ENCODE data around the gene KRTAP5-8. TPM values are rescaled to one million over a fixed set of nuclear protein-coding genes. Genes with fewer than 3 reads are reported as not detected.

Gene KRTAP5-8
- total and polyA plus RNA-seq, 4 donors, result not detected

DNA sequence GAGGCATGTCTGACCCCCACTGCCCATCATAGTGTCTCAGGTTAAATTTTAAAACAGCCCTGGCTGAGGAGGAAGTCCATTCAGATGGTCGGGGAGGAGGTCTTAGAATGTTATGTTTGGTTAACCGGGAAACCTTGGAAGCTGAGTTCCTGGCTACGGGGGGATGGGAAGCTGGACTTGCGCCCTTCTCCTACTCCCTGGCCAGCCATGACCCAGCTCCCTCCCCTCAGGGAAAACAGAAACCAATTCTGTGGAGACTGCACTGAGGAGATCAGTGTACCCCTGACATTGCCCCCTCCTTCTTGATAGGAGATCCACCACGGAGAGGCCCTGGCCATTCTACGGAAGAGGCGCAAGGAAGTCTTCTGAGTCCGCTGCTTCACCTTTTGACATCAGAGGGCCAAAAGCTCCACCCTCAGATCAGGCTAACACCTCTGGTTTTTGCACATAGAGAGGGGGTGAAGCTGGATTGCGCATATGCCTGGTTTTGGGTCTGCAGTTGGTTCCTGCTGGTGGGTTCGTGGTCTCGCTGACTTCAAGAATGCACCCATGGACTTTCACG lies 7.7 kb downstream of the KRTAP5-8 start:
- Histone ChIP-seq H3K9ac (ENCODE audit: low read depth in 1 of 2, low read length in 2 of 2) (no peak overlapping the region), H3K4me3 (ENCODE audit: low read depth in 1 of 3, low read length in 3 of 3) (no peak overlapping the region), H3K27ac (ENCODE audit: low read depth in 1 of 2, low read length in 2 of 2) (no peak overlapping the region), H3K4me1 (ENCODE audit: control insufficient read depth in 4 of 4, insufficient read depth in 4 of 4, low read length in 3 of 4) (no peaks in the 10 kb centered on the region), H3K27me3 (ENCODE audit: control insufficient read depth in 4 of 4, insufficient read depth in 4 of 4, low read length in 3 of 4) (no peaks in the 10 kb centered on the region), H3K9me3 (ENCODE audit: control insufficient read depth in 4 of 4, low read length in 3 of 4) (no peaks in the 10 kb centered on the region), H3K36me3 (ENCODE audit: control insufficient read depth in 4 of 4, insufficient read depth in 3 of 4, low read depth in 1 of 4, low read length in 3 of 4) (no peaks in the 10 kb centered on the region)
- 82% methylated on average over 12 of the region's 12 CpGs for whole genome bisulfite sequencing
- no peak for DNase-seq (ENCODE audit: low spot score)
- no peak for TF ChIP-seq HNF4G (IDR thresholded peaks at IDR 0.05)
- TF ChIP-seq EGR1 (IDR thresholded peaks at IDR 0.05; ENCODE audit: low read depth in 2 of 2), result no peak
- TF ChIP-seq RAD21 (IDR thresholded peaks at IDR 0.05), result no peak

DNA sequence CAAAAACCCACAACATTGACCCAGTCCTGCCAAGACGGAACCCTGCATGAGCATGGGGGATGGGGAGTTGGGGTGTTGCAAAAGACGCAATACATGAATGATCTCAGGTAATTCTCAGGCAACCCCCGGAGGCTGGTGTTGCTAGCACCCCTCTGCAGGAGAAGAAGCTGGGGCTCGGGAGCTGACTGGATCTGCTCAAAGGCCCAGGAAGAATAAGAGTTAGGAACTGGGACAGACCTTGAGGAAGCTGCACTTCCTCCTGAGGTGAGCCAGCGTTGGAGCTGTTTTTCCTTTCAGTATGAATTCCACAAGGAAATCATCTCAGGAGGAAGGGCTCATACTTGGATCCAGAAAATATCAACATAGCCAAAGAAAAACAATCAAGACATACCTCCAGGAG lies 10.3 kb downstream of the KRTAP5-8 start, which contains the start of gene KRTAP5-9:
TSS of gene KRTAP5-9 (plus strand) at position 301 of the 400 bp plus-strand sequence. CDS start 238 bp downstream, outside the sequence.
- no peak for TF ChIP-seq EGR1 (IDR thresholded peaks at IDR 0.05; ENCODE audit: low read depth in 2 of 2)
- TF ChIP-seq TAF1 (conservative IDR thresholded peaks at IDR 0.05), result no peak
- no peak for TF ChIP-seq GABPA (IDR thresholded peaks at IDR 0.05 in 1 of 2, conservative IDR thresholded peaks at IDR 0.05 in 1 of 2)
- TF ChIP-seq RAD21 (IDR thresholded peaks at IDR 0.05), result no peak
- TF ChIP-seq JUND (IDR thresholded peaks at IDR 0.05), result no peak
- TF ChIP-seq, protein P1, sequence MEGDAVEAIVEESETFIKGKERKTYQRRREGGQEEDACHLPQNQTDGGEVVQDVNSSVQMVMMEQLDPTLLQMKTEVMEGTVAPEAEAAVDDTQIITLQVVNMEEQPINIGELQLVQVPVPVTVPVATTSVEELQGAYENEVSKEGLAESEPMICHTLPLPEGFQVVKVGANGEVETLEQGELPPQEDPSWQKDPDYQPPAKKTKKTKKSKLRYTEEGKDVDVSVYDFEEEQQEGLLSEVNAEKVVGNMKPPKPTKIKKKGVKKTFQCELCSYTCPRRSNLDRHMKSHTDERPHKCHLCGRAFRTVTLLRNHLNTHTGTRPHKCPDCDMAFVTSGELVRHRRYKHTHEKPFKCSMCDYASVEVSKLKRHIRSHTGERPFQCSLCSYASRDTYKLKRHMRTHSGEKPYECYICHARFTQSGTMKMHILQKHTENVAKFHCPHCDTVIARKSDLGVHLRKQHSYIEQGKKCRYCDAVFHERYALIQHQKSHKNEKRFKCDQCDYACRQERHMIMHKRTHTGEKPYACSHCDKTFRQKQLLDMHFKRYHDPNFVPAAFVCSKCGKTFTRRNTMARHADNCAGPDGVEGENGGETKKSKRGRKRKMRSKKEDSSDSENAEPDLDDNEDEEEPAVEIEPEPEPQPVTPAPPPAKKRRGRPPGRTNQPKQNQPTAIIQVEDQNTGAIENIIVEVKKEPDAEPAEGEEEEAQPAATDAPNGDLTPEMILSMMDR (IDR thresholded peaks at IDR 0.05; ENCODE audit: low read depth, low read length, missing input control), result no peak
- TF ChIP-seq HNF4G (IDR thresholded peaks at IDR 0.05), result no peak
- no peak for TF ChIP-seq YY1 (IDR thresholded peaks at IDR 0.05)
- no peak for TF ChIP-seq FOXA2 (IDR thresholded peaks at IDR 0.05)
- TF ChIP-seq REST (IDR thresholded peaks at IDR 0.05), result no peak
- no peak for TF ChIP-seq SP1 (IDR thresholded peaks at IDR 0.05)
- no peak for TF ChIP-seq FOXA1 (IDR thresholded peaks at IDR 0.05)
- TF ChIP-seq, protein P2, sequence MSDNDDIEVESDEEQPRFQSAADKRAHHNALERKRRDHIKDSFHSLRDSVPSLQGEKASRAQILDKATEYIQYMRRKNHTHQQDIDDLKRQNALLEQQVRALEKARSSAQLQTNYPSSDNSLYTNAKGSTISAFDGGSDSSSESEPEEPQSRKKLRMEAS (IDR thresholded peaks at IDR 0.05), result no peak
- no peaks in the 10 kb centered on the region for H3K36me3 ChIP-seq (ENCODE audit: control insufficient read depth in 4 of 4, insufficient read depth in 3 of 4, low read depth in 1 of 4, low read length in 3 of 4)
- H3K4me3 ChIP-seq (ENCODE audit: low read depth in 1 of 3, low read length in 3 of 3), result no peak within 1 kb of the TSS
- no peaks in the 10 kb centered on the region for H3K9me3 ChIP-seq (ENCODE audit: control insufficient read depth in 4 of 4, low read length in 3 of 4)
- no peaks in the 10 kb centered on the region for H3K27me3 ChIP-seq (ENCODE audit: control insufficient read depth in 4 of 4, insufficient read depth in 4 of 4, low read length in 3 of 4)
- DNase-seq (ENCODE audit: low spot score), result no peak
- H3K9ac ChIP-seq (ENCODE audit: low read depth in 1 of 2, low read length in 2 of 2), result no peak within 1 kb of the TSS
- H3K27ac ChIP-seq (ENCODE audit: low read depth in 1 of 2, low read length in 2 of 2), result no peak within 1 kb of the TSS
- WGBS, result 91% methylated on average over 5 of the region's 5 CpGs
- H3K4me1 ChIP-seq (ENCODE audit: control insufficient read depth in 4 of 4, insufficient read depth in 4 of 4, low read length in 3 of 4), result no peaks in the 10 kb centered on the region
